HG03139 (cell line): Measurements from ENCODE around the gene PTPN14.
"Not testable (repeated sequence)": the region's sequence is repeated elsewhere in the genome, so short reads cannot be mapped to it uniquely, and the experiment has no call there.

ENCODE experiments used
- ATAC-seq: cut with Tn5 transposase; IDR thresholded peaks from one replicate; pipeline ENCODE4 v1.9.1; 2021; ENCODE audit not compliant: unreplicated experiment

PTPN14 gene

GRCh38 chr1:214513394-214513793 lies 38.0 kb downstream of the PTPN14 start:
- ATAC-seq = no peak

GRCh38 chr1:214511639-214511998 lies 39.8 kb downstream of the PTPN14 start:
- no peak for ATAC-seq

DNA sequence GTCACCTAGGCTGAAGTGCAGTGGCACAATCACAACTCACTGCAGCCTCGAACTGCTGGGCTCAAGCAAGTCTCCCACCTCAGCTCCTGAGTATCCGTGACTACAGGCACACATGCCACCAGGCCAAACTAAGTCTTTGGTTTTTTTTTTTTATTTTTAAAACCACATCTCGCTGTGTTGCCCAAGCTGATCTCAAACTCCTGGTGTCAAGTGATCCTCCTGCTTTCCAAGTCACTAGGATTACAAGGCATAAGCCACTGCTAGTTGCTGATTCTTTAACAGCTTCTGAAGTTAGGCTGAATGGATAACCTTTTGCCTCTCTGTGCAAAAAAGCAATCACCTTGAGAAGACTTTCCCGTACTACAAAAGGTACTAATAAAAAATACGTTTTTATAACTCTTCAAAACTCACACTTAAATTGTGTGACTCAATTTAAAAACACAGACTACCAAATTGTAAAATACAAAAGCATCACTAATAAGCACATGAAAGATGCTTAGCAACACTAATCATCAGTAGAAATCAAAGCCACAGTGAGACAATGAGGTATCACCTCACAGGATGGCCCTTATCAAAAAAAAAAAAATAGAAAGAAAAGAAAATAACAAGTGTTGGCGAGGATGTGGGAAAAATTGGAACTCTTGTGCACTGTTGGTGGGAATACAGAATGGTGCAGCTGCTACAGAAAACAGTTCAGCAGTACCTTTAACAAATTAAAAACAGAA lies 40.3 kb downstream of the PTPN14 start:
- no peak for ATAC-seq

- no peak for ATAC-seq
These were observed 40.9 kb downstream of the PTPN14 start for GRCh38 chr1:214510477-214510876.

DNA sequence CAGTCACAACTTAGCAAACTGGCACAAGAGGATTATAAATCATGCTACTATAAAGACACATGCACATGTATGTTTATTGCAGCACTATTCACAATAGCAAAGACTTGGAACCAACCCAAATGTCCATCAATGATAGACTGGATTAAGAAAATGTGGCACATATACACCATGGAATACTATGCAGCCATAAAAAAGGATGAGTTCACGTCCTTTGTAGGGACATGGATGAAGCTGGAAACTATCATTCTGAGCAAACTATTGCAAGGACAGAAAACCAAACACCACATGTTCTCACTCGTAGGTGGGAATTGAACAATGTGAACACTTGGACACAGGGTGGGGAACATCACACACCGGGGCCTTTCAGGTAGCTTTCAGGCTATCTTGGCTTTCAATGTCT lies 41.8 kb downstream of the PTPN14 start:
- not testable (repeated sequence) for ATAC-seq

- ATAC-seq = peak; percentile 91
These were observed 44.4 kb downstream of the PTPN14 start for GRCh38 chr1:214506972-214507431.

DNA sequence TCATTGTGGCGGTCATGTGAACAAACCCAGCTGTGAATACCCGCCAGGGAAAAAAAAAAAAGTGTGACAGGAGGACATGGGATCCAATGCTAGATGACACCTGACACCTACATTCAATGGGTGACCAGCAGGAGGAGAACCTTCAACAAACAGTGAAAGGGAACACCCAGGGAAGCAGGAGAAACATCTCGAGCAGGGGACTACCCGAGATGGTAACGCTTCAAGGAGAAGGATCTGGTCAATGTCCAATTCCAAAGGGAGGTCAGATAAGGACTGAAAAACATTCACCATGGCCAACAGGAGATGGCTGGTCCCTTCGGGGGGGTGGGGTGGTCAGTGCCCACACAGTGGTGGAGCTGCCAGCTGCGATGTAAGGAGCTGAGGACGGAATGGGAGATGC lies 46.3 kb downstream of the PTPN14 start:
- no peak for ATAC-seq

DNA sequence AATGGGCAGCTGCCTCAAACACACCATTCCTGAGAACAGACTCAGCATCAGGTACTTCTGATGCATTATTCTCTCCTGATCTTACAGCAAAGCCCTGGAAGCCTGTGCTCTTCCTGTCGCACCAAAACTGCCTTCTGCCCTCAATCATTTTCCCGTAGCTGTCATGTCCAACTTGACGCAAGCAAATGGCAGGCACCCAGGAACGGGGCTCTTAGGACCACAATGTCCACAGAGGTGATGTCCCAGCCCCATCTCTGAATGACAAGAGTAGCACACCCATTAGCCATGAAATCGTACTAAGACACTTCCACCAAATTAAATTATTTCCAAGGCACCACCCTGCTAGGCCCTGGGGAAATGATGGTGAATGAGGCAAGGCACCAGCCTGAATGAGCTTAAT lies 47.1 kb downstream of the PTPN14 start:
- ATAC-seq = no peak

DNA sequence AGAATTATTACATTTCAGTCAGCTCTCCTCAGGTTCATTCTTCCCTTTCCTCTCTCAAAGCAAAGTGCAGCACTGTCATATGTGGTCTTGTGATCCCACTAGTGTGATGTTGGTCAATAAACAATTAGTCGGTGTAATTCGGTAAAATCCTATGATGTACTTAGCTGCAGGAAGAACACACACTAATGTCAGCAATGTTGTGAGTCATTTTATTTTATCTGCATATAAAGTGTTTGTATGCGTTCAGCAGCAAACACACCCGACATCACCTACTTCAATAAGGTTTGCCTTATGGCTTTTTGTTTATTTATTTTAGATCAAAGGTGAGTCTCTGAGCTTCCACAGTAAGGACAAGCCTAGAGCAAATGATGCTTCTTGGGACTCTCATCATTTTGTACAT lies 47.8 kb downstream of the PTPN14 start:
- no peak for ATAC-seq

DNA sequence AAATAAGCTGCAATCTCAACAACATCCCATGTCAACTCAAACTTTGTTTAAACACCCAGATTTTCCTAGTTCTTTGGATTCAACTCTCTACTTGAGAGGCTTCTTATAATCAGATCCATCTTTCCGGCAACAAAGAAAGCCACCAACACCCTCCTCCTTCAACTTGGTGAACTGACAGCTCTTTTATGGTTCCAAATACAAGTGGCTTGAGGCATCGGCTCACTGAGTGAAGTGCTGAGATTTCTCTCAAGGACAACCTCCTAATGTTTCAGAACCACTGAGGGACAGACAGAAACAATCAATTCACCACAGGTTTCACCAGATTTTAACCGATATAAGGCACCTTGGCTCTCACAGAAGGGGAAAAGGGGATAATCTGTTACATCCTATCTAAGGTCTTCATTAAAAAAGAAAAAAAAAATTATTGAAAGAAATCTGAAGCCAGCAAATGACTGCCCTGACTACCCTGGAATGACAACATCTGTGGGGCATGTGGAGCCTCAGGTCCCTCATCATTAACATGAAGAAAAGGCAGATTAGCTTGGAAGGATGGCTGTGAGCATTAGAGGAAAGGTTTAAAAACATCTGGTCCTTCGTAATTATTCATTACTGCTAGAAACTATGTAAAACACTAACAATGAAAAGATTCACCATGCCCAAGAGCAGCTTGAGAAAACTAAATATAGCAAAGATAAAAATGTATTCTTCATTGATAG lies 50.9 kb downstream of the PTPN14 start:
- no peak for ATAC-seq

- no peak for ATAC-seq
These were observed 51.7 kb downstream of the PTPN14 start for GRCh38 chr1:214499732-214500131.

- ATAC-seq = no peak
These were observed 53.4 kb downstream of the PTPN14 start for GRCh38 chr1:214498021-214498420.

- ATAC-seq = no peak
These were observed 55.3 kb downstream of the PTPN14 start for GRCh38 chr1:214496126-214496525.

DNA sequence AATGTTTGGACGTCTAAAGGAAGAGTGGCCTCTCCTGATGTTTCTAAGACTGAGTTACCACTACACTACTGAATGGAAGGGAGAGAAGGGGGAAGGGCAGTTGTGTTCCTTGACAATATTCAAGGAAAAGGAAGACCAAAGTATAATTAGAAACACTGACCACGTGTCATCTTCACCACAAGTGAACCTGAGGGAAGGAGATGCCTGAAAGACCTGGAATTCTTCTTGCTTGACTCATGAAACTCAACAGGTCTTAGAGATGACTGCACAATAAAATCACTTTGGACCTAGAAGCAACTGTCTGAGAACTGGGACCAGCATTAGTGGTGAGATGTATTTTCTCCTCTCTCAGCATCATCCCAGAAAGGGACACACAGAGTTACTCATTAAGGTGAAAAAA lies 56.7 kb downstream of the PTPN14 start:
- no peak for ATAC-seq

DNA sequence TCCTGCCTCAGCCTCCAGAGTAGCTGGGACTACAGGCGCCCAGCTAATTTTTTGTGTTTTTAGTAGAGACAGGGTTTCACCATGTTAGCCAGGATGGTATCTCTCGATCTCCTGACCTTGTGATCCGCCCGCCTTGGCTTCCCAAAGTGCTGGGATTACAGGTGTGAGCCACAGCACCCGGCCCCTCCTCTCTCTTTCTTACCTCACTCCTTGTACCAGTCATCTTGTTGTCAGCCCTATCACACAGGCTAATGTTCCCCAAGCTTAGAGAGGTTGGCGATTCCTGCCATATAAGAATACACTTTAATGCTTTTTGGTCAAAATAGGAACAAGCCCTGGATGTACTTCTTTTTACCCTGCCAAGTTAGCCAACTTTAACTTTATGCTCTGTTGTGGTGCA lies 57.2 kb downstream of the PTPN14 start:
- not testable (repeated sequence) for ATAC-seq

- no peak for ATAC-seq
These were observed 58.1 kb downstream of the PTPN14 start for GRCh38 chr1:214493126-214493796.

DNA sequence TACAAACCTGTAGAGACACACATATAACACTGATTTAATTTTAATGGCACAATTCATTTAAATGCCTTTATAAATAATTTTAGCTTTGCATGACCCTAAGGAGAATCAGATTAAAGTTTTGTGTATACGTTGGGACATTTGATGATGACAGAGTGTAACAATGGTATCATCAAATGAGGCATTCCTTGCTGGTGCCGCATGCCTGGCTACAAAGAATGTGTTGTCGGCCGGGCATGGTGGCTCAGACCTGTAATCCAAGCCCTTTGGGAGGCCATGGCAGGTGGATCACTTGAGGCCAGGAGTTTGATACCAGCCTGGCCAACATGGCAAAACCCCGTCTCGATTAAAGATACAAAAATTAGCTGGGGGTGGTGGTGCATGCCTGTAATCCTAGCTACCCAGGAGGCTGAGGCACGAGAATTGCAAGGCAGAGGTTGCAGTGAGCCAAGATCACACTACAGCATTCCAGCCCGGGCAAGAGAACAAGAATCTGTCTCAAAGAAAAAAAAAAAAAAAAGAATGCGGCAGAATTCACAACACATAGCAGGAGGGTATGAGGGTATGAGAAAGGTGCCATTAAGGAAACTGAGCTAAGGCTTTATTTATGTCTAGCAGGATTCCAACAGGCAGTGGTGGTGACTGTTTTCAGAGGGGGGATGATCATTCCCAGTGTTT lies 58.9 kb downstream of the PTPN14 start:
- no peak for ATAC-seq

DNA sequence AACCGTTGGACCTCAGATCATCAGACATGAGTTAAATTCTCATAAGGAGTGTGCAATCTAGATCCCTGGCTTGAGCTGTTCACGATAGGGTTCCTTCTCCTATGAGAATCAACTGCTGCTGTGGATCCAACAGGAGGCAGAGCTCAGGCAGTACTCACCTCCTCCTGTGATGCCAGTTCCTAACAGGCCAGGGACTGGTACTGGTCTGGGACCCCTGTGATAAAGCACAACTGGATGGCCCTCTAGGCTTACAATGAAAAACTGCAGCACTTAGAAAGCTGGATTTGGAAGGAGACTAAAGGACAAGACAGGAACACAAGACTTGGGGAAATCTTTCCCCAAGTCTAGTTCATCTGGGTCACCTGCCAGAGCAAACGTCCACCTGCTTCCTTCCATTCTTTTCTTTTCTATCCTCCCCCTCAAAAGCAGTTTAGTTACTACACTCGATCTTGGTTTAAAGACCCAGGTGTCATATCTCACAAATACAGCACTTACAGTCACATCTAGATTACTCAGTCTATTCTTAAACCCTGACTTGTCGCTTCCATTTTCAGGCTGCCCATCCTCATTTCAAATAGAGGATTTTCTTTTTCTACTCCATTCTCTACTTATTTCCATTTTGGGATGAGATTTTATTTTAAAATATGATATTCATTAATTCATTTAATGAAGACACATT lies 59.8 kb downstream of the PTPN14 start:
- no peak for ATAC-seq

- ATAC-seq = no peak
These were observed 66.3 kb downstream of the PTPN14 start for GRCh38 chr1:214485151-214485550.

- not testable (repeated sequence) for ATAC-seq
These were observed 68.2 kb downstream of the PTPN14 start for GRCh38 chr1:214483180-214483579.
